ENCODE data around the gene ALB. TPM values are rescaled to one million over a fixed set of nuclear protein-coding genes. Genes with fewer than 3 reads are reported as not detected.

The ALB gene
- total and polyA plus RNA-seq, 2 donors (not counting 1 experiment from before 2014, with no cell fraction given) = 0.24 TPM; not detected in 1

DNA sequence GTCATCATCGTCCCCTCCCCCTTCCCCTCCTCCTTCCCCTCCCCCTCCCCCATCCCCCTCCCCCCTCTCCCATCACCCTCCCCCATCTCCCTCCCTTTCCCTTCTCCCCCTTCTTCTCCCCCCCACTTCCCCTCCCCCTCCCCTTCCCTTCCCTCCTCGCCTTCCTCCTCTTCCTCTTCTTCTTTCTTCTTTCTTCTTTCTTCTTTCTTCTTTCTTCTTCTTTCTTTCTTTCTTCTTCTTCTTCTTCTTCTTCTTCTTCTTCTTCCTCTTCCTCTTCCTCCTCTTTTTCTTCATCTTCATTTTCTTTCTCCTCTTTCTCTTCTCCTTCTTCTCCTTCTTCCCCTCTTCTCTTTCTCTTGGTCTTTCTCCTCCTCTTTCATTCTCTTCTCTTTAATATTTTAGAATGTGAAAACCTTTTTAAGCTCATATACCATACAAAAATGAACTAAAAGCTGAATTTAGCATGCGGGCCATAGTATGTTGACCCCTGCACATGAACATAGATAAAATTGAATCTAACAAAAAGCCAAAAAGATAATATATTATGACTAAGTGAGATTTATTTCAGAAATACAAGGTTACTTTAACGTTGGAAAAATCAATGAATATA is 56.9 kb downstream of the ALB start:
- no peak for ATAC-seq (ENCODE audit: low read depth)
- H3K9me3 Mint-ChIP-seq (ENCODE audit: insufficient read depth) = no peaks in the 10 kb centered on the region
- no peak overlapping the region for H3K9ac ChIP-seq (ENCODE audit: low read length)
- intact Hi-C loops (cut with micrococcal nuclease) = no loop called here
- no peak for TF ChIP-seq CTCF (IDR thresholded peaks at IDR 0.05)
- no peak for TF ChIP-seq EZH2 (IDR thresholded peaks at IDR 0.05; ENCODE audit: borderline replicate concordance, insufficient read depth, low read depth, low read length, poor library complexity, severe bottlenecking)
- no peaks in the 10 kb centered on the region for H3K27me3 ChIP-seq (replicated peaks in 1 of 4; ENCODE audit: control extremely low read depth in 1 of 4, control insufficient read depth in 3 of 4, insufficient read depth in 4 of 4, low read length in 3 of 4)
- no peaks in the 10 kb centered on the region for H3K36me3 ChIP-seq (replicated peaks in 1 of 2; ENCODE audit: control extremely low read depth in 1 of 2, control insufficient read depth in 1 of 2, extremely low read depth in 1 of 2, insufficient read depth in 2 of 2, low read length in 1 of 2)
- H3K27ac Mint-ChIP-seq = no peak overlapping the region
- H4K20me1 ChIP-seq (ENCODE audit: control insufficient read depth, insufficient read depth, low read length, poor library complexity, severe bottlenecking) = no peaks in the 10 kb centered on the region
- H3K4me1 Mint-ChIP-seq = no peaks in the 10 kb centered on the region
- no peaks in the 10 kb centered on the region for H3K79me2 ChIP-seq (ENCODE audit: control insufficient read depth, insufficient read depth, low read length)
- ChIA-PET POLR2A (no interaction called here), CTCF (no interaction called here)
- DNase-seq = no peak
- H3K27ac ChIP-seq (ENCODE audit: low read length in 2 of 2) = no peak overlapping the region
- H3K4me3 ChIP-seq (ENCODE audit: control extremely low read depth in 1 of 5, extremely low read depth in 1 of 5, insufficient read depth in 1 of 5, low read depth in 2 of 5, low read length in 4 of 5) = no peak overlapping the region
- WGBS (ENCODE audit: insufficient coverage) = 80% methylated on average over 1 of the region's 4 CpGs
- no peaks in the 10 kb centered on the region for H3K9me3 ChIP-seq (ENCODE audit: control extremely low read depth in 1 of 3, control insufficient read depth in 2 of 3, insufficient read depth in 1 of 3, low read length in 2 of 3)
- no peak overlapping the region for H2AFZ ChIP-seq (ENCODE audit: insufficient read depth, low read depth, low read length, poor library complexity, severe bottlenecking)
- no peak overlapping the region for H3K4me2 ChIP-seq (replicated peaks; ENCODE audit: low read depth, low read length, poor library complexity, severe bottlenecking)
- H3K4me3 Mint-ChIP-seq = no peak overlapping the region
- no peaks in the 10 kb centered on the region for H3K4me1 ChIP-seq (ENCODE audit: control insufficient read depth in 2 of 2, insufficient read depth in 2 of 2, low read length in 2 of 2)
- peaks cover 13% of the 10 kb centered on the region for H3K27me3 Mint-ChIP-seq

- DNase-seq = no peak
- no peak for TF ChIP-seq EZH2 (IDR thresholded peaks at IDR 0.05; ENCODE audit: borderline replicate concordance, insufficient read depth, low read depth, low read length, poor library complexity, severe bottlenecking)
- intact Hi-C loops (cut with micrococcal nuclease) = no loop called here
- H3K27ac Mint-ChIP-seq = no peak overlapping the region
- CTCF ChIA-PET = interaction anchor here (1.2 kb wide), 1 partner anchor 20 kb away, joined by 3 read pairs; no protein-coding TSS in a partner anchor
- no CpG with 5 or more reads among the region's 3 CpGs for WGBS (ENCODE audit: insufficient coverage)
- H3K4me1 Mint-ChIP-seq = no peaks in the 10 kb centered on the region
- peaks cover 11% of the 10 kb centered on the region for H3K9me3 Mint-ChIP-seq (ENCODE audit: insufficient read depth)
- Histone ChIP-seq H3K36me3 (replicated peaks in 1 of 2; ENCODE audit: control extremely low read depth in 1 of 2, control insufficient read depth in 1 of 2, extremely low read depth in 1 of 2, insufficient read depth in 2 of 2, low read length in 1 of 2) (no peaks in the 10 kb centered on the region), H3K9me3 (ENCODE audit: control extremely low read depth in 1 of 3, control insufficient read depth in 2 of 3, insufficient read depth in 1 of 3, low read length in 2 of 3) (no peaks in the 10 kb centered on the region), H3K4me3 (ENCODE audit: control extremely low read depth in 1 of 5, extremely low read depth in 1 of 5, insufficient read depth in 1 of 5, low read depth in 2 of 5, low read length in 4 of 5) (no peak overlapping the region), H3K79me2 (ENCODE audit: control insufficient read depth, insufficient read depth, low read length) (no peaks in the 10 kb centered on the region), H2AFZ (ENCODE audit: insufficient read depth, low read depth, low read length, poor library complexity, severe bottlenecking) (no peak overlapping the region), H4K20me1 (ENCODE audit: control insufficient read depth, insufficient read depth, low read length, poor library complexity, severe bottlenecking) (no peaks in the 10 kb centered on the region), H3K27ac (ENCODE audit: low read length in 2 of 2) (no peak overlapping the region), H3K4me2 (replicated peaks; ENCODE audit: low read depth, low read length, poor library complexity, severe bottlenecking) (no peak overlapping the region), H3K27me3 (replicated peaks in 1 of 4; ENCODE audit: control extremely low read depth in 1 of 4, control insufficient read depth in 3 of 4, insufficient read depth in 4 of 4, low read length in 3 of 4) (no peaks in the 10 kb centered on the region), H3K4me1 (ENCODE audit: control insufficient read depth in 2 of 2, insufficient read depth in 2 of 2, low read length in 2 of 2) (no peaks in the 10 kb centered on the region), H3K9ac (ENCODE audit: low read length) (no peak overlapping the region)
- POLR2A ChIA-PET = no interaction called here
- no peak overlapping the region for H3K4me3 Mint-ChIP-seq
- no peak for ATAC-seq (ENCODE audit: low read depth)
- H3K27me3 Mint-ChIP-seq = peaks cover 15% of the 10 kb centered on the region
Observed at GRCh38 chr4:73468170-73468569, 64.1 kb downstream of the ALB start.
